ENCODE measurements around the gene RETNLB. TPM values are rescaled to one million over a fixed set of nuclear protein-coding genes. Genes with fewer than 3 reads are reported as not detected.

RETNLB gene
- polyA plus RNA-seq (2012; ENCODE audit: missing spikeins) = not detected

- FAIRE-seq (no peak), DNase-seq (ENCODE audit: insufficient read length) (no peak)
- TF ChIP-seq TAF1 (IDR thresholded peaks at IDR 0.05; ENCODE audit: borderline replicate concordance, low read depth, low read length) (no peak), POLR2A (IDR thresholded peaks at IDR 0.05; ENCODE audit: low read depth, low read length) (no peak), POLR2AphosphoS5 (IDR thresholded peaks at IDR 0.05; ENCODE audit: low read depth, low read length) (no peak)
Observed at GRCh38 chr3:108757404-108757982, at the start of gene RETNLB. Gene RETNLB, minus strand, starts transcription at chr3:108757410. Its CDS starts 225 bp downstream, at chr3:108757185.

GRCh38 chr3:108806316-108806715 lies 49.1 kb upstream of the RETNLB start:
- DNase-seq (ENCODE audit: insufficient read length) (no peak), FAIRE-seq (peak; percentile 50)
- TF ChIP-seq TAF1 (IDR thresholded peaks at IDR 0.05; ENCODE audit: borderline replicate concordance, low read depth, low read length) (no peak), POLR2A (IDR thresholded peaks at IDR 0.05; ENCODE audit: low read depth, low read length) (no peak), POLR2AphosphoS5 (IDR thresholded peaks at IDR 0.05; ENCODE audit: low read depth, low read length) (no peak)

GRCh38 chr3:108804966-108805365 lies 47.8 kb upstream of the RETNLB start:
- DNase-seq (ENCODE audit: insufficient read length) (no peak), FAIRE-seq (no peak)
- no peak for TF ChIP-seq TAF1 (IDR thresholded peaks at IDR 0.05; ENCODE audit: borderline replicate concordance, low read depth, low read length)
- TF ChIP-seq POLR2AphosphoS5 (IDR thresholded peaks at IDR 0.05; ENCODE audit: low read depth, low read length) = no peak
- TF ChIP-seq POLR2A (IDR thresholded peaks at IDR 0.05; ENCODE audit: low read depth, low read length) = no peak

GRCh38 chr3:108804437-108804836 lies 47.2 kb upstream of the RETNLB start:
- no peak for FAIRE-seq
- TF ChIP-seq TAF1 (IDR thresholded peaks at IDR 0.05; ENCODE audit: borderline replicate concordance, low read depth, low read length) (no peak), POLR2A (IDR thresholded peaks at IDR 0.05; ENCODE audit: low read depth, low read length) (no peak)
- DNase-seq (ENCODE audit: insufficient read length) = no peak

- FAIRE-seq = no peak
- no peak for TF ChIP-seq POLR2AphosphoS5 (IDR thresholded peaks at IDR 0.05; ENCODE audit: low read depth, low read length)
- no peak for TF ChIP-seq POLR2A (IDR thresholded peaks at IDR 0.05; ENCODE audit: low read depth, low read length)
- no peak for TF ChIP-seq TAF1 (IDR thresholded peaks at IDR 0.05; ENCODE audit: borderline replicate concordance, low read depth, low read length)
- no peak for DNase-seq (ENCODE audit: insufficient read length)
Observed at GRCh38 chr3:108791473-108791872, 34.3 kb upstream of the RETNLB start.

- no peak for FAIRE-seq
- no peak for DNase-seq (ENCODE audit: insufficient read length)
Observed at GRCh38 chr3:108780235-108780634, 23.0 kb upstream of the RETNLB start.

GRCh38 chr3:108779496-108779895 lies 22.3 kb upstream of the RETNLB start:
- FAIRE-seq = no peak
- TF ChIP-seq POLR2A (IDR thresholded peaks at IDR 0.05; ENCODE audit: low read depth, low read length) (no peak), TAF1 (IDR thresholded peaks at IDR 0.05; ENCODE audit: borderline replicate concordance, low read depth, low read length) (no peak), POLR2AphosphoS5 (IDR thresholded peaks at IDR 0.05; ENCODE audit: low read depth, low read length) (no peak)
- DNase-seq (ENCODE audit: insufficient read length) = no peak

More at GRCh38 chr3:108780235-108780634, 23.0 kb upstream of the RETNLB start:
- no peak for TF ChIP-seq POLR2AphosphoS5 (IDR thresholded peaks at IDR 0.05; ENCODE audit: low read depth, low read length)
- TF ChIP-seq TAF1 (IDR thresholded peaks at IDR 0.05; ENCODE audit: borderline replicate concordance, low read depth, low read length) = no peak
- no peak for TF ChIP-seq POLR2A (IDR thresholded peaks at IDR 0.05; ENCODE audit: low read depth, low read length)

GRCh38 chr3:108775649-108776048 lies 18.4 kb upstream of the RETNLB start:
- FAIRE-seq = no peak
- TF ChIP-seq POLR2A (IDR thresholded peaks at IDR 0.05; ENCODE audit: low read depth, low read length) (no peak), TAF1 (IDR thresholded peaks at IDR 0.05; ENCODE audit: borderline replicate concordance, low read depth, low read length) (no peak)
- no peak for DNase-seq (ENCODE audit: insufficient read length)

- DNase-seq (ENCODE audit: insufficient read length) (no peak), FAIRE-seq (no peak)
- TF ChIP-seq TAF1 (IDR thresholded peaks at IDR 0.05; ENCODE audit: borderline replicate concordance, low read depth, low read length) = no peak
- TF ChIP-seq POLR2AphosphoS5 (IDR thresholded peaks at IDR 0.05; ENCODE audit: low read depth, low read length) = no peak
- no peak for TF ChIP-seq POLR2A (IDR thresholded peaks at IDR 0.05; ENCODE audit: low read depth, low read length)
Observed at GRCh38 chr3:108767253-108767652, 10.0 kb upstream of the RETNLB start.

GRCh38 chr3:108755686-108756085 lies 1.5 kb downstream of the RETNLB start:
- no peak for DNase-seq (ENCODE audit: insufficient read length)
- no peak for FAIRE-seq
- TF ChIP-seq POLR2A (IDR thresholded peaks at IDR 0.05; ENCODE audit: low read depth, low read length) (no peak), POLR2AphosphoS5 (IDR thresholded peaks at IDR 0.05; ENCODE audit: low read depth, low read length) (no peak), TAF1 (IDR thresholded peaks at IDR 0.05; ENCODE audit: borderline replicate concordance, low read depth, low read length) (no peak)

- TF ChIP-seq TAF1 (IDR thresholded peaks at IDR 0.05; ENCODE audit: borderline replicate concordance, low read depth, low read length) (no peak), POLR2A (IDR thresholded peaks at IDR 0.05; ENCODE audit: low read depth, low read length) (no peak), POLR2AphosphoS5 (IDR thresholded peaks at IDR 0.05; ENCODE audit: low read depth, low read length) (no peak)
- no peak for DNase-seq (ENCODE audit: insufficient read length)
- FAIRE-seq = no peak
Observed at GRCh38 chr3:108744762-108745161, 12.4 kb downstream of the RETNLB start.

GRCh38 chr3:108742929-108743328 lies 14.3 kb downstream of the RETNLB start:
- TF ChIP-seq POLR2A (IDR thresholded peaks at IDR 0.05; ENCODE audit: low read depth, low read length) (no peak), TAF1 (IDR thresholded peaks at IDR 0.05; ENCODE audit: borderline replicate concordance, low read depth, low read length) (no peak), POLR2AphosphoS5 (IDR thresholded peaks at IDR 0.05; ENCODE audit: low read depth, low read length) (no peak)
- FAIRE-seq (no peak), DNase-seq (ENCODE audit: insufficient read length) (no peak)

Data from GM12892 (cell line).